ENCODE measurements around the gene BUB3.

BUB3 gene

DNA sequence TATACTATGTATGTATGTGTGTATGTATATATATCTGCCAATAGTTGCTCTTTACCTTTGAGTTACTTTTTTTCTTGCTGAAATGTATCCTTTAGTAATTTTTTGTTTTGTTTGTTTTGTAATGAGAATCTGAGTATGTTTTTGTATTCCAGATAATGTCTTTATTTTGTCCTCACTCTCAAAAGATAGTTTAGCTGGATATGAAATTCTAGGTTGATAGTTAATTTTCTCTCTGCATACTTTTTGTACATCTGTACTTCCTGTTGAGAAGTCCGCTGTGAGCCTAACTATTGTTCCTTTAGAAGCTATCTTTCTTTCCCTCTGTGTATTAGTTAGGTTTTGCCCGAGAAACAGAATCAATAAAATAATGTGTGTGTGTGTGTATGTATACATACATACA is 29.5 kb downstream of the BUB3 start:
- TF ChIP-seq, protein P1, sequence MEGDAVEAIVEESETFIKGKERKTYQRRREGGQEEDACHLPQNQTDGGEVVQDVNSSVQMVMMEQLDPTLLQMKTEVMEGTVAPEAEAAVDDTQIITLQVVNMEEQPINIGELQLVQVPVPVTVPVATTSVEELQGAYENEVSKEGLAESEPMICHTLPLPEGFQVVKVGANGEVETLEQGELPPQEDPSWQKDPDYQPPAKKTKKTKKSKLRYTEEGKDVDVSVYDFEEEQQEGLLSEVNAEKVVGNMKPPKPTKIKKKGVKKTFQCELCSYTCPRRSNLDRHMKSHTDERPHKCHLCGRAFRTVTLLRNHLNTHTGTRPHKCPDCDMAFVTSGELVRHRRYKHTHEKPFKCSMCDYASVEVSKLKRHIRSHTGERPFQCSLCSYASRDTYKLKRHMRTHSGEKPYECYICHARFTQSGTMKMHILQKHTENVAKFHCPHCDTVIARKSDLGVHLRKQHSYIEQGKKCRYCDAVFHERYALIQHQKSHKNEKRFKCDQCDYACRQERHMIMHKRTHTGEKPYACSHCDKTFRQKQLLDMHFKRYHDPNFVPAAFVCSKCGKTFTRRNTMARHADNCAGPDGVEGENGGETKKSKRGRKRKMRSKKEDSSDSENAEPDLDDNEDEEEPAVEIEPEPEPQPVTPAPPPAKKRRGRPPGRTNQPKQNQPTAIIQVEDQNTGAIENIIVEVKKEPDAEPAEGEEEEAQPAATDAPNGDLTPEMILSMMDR (conservative IDR thresholded peaks at IDR 0.05; ENCODE audit: low read depth): no peak
- CTCF ChIA-PET: interaction anchor here (0.6 to 1.0 kb wide), 2 partner anchors 10 to 112 kb away, joined by 3 read pairs; no protein-coding TSS in a partner anchor

DNA sequence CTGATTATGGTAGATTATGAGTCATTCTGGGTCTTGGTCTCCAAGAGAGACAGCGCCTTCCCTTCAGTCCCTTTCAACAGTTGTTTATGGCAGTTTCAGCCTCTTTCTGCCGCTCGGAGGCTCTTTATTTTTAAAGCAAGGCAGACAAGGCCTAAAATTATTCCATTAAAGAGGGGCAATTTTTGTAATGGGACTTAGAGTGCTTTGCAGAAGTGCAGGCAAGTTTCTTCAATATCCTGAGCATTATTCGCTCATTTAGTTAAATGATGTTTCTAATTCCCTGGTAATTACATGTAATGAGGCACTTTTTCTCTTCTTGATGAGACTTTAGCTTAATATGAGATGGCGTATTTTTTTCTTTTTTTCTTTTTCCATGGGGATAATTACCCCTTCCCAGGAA is 33.6 kb downstream of the BUB3 start:
- no peak for DNase-seq (ENCODE audit: low spot score)
- ChIA-PET POLR2A (ENCODE audit: low non-redundant PET) (no interaction called here), CTCF (no interaction called here)
- TF ChIP-seq, protein P1 (conservative IDR thresholded peaks at IDR 0.05; ENCODE audit: low read depth): no peak
- H3K27ac ChIP-seq: no peak overlapping the region

More for the DNA sequence above, 29.5 kb downstream of the BUB3 start:
- no peak for DNase-seq (ENCODE audit: low spot score)
- POLR2A ChIA-PET (ENCODE audit: low non-redundant PET): no interaction called here
- no peak overlapping the region for H3K27ac ChIP-seq

DNA sequence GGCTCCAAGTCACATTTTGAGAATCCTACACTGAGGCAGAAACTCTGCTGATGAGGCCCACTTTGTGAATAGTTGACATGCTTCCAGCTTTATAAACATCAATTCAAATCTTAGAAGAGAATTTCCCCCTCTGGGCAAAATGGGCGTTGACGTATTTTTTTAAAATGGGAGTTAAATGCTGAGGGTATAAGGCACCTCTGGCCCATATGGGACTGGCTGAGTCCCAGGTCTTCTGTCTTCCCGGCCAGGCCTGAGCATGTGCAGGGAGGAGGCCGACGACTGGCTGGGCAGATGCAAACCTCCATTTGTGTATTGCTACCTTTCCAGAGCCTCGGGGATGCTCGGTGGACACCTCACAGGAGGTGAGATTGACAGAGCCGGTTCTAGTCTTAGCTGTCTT is 37.7 kb downstream of the BUB3 start:
- POLR2A ChIA-PET (ENCODE audit: low non-redundant PET): no interaction called here
- TF ChIP-seq, protein P1 (conservative IDR thresholded peaks at IDR 0.05; ENCODE audit: low read depth): no peak

GRCh38 chr10:123194056-123194455 is 39.9 kb downstream of the BUB3 start:
- CTCF ChIA-PET: interaction anchor here (0.7 kb wide), 2 partner anchors 11 to 32 kb away, joined by 3 to 4 read pairs; no protein-coding TSS in a partner anchor
- POLR2A ChIA-PET (ENCODE audit: low non-redundant PET): no interaction called here
- no peak overlapping the region for H3K27ac ChIP-seq
- DNase-seq (ENCODE audit: low spot score): no peak
- TF ChIP-seq, protein P1 (conservative IDR thresholded peaks at IDR 0.05; ENCODE audit: low read depth): no peak

More for the DNA sequence above, 37.7 kb downstream of the BUB3 start:
- CTCF ChIA-PET: interaction anchor here (0.6 kb wide), 1 partner anchor 24 kb away, joined by 4 read pairs; no protein-coding TSS in a partner anchor
- no peak overlapping the region for H3K27ac ChIP-seq
- no peak for DNase-seq (ENCODE audit: low spot score)

GRCh38 chr10:123200531-123200930 is 46.3 kb downstream of the BUB3 start:
- CTCF ChIA-PET: no interaction called here
- DNase-seq (ENCODE audit: low spot score): no peak
- POLR2A ChIA-PET (ENCODE audit: low non-redundant PET): no interaction called here
- H3K27ac ChIP-seq: no peak overlapping the region
- TF ChIP-seq, protein P1 (conservative IDR thresholded peaks at IDR 0.05; ENCODE audit: low read depth): no peak

GRCh38 chr10:123202506-123202905 is 48.3 kb downstream of the BUB3 start:
- CTCF ChIA-PET: interaction anchor here (0.5 kb wide), 1 partner anchor 298 kb away, joined by 3 read pairs; no protein-coding TSS in a partner anchor

More at GRCh38 chr10:123202506-123202905, 48.3 kb downstream of the BUB3 start:
- POLR2A ChIA-PET (ENCODE audit: low non-redundant PET): no interaction called here
- H3K27ac ChIP-seq: no peak overlapping the region
- DNase-seq (ENCODE audit: low spot score): no peak
- TF ChIP-seq, protein P1 (conservative IDR thresholded peaks at IDR 0.05; ENCODE audit: low read depth): no peak
